HCT116 (cell line): ENCODE measurements around the gene PEX11A.

ENCODE experiments used
- CTCF ChIP-seq, 3 experiments: fragments of 200-600 bp in 1 of 3; sonication (generic) in 1 of 3; IDR thresholded peaks in 2 of 3; conservative IDR thresholded peaks in 1 of 3; 2 replicates each; pipeline ENCODE4 v1.5.1; 2012 to 2017; ENCODE audit warnings: low read depth in 2 of 3, low read length in 2 of 3, antibody characterized with exemption in 1 of 3, borderline replicate concordance in 1 of 3, control low read depth in 1 of 3, mild to moderate bottlenecking in 1 of 3, mixed read lengths in 1 of 3, mixed run types in 1 of 3, moderate library complexity in 1 of 3; ENCODE audit not compliant: insufficient read depth in 1 of 3
- EGR1 ChIP-seq: IDR thresholded peaks from 2 replicates; pipeline ENCODE4 v1.6.1; 2012; ENCODE audit warnings: low read depth

- no peak for TF ChIP-seq CTCF (IDR thresholded peaks at IDR 0.05 in 2 of 3, conservative IDR thresholded peaks at IDR 0.05 in 1 of 3; ENCODE audit: borderline replicate concordance in 1 of 3, insufficient read depth in 1 of 3, low read depth in 2 of 3, low read length in 2 of 3)
- no peak for TF ChIP-seq EGR1
These were observed 31.3 kb downstream of the PEX11A start for GRCh38 chr15:89659295-89659694.
